Adrenal gland (tissue), 12 donors: ENCODE measurements around the gene NYAP2. TPM values are rescaled to one million over a fixed set of nuclear protein-coding genes. Genes with fewer than 3 reads are reported as not detected.

ENCODE experiments used
- DNase-seq, 7 donors: peaks; one replicate each; pipeline ENCODE4 v3.0.0-alpha.2; 2019 to 2020
- H3K27ac ChIP-seq, 5 donors: fragments of 200-600 bp; sonication (generic) in 4 of 5; 1 replicate in 3 of 5; 2 replicates in 2 of 5; pipeline versions ENCODE4 v1.5.1 to v1.8.0; 2016 to 2020; ENCODE audit warnings: mild to moderate bottlenecking in 1 of 5
- H3K27me3 ChIP-seq: fragments of 200-600 bp; 2 replicates; pipeline ENCODE4 v1.8.0; 2021
- H3K36me3 ChIP-seq, 2 donors: fragments of 200-600 bp; replicated peaks in 1 of 2; 1 replicate in 1 of 2; 2 replicates in 1 of 2; pipeline versions ENCODE4 v1.5.1 to v1.8.0; 2018 to 2022
- H3K4me1 ChIP-seq, 2 donors: fragments of 200-600 bp; replicated peaks in 1 of 2; 1 replicate in 1 of 2; 2 replicates in 1 of 2; pipeline versions ENCODE4 v1.5.1 to v1.8.0; 2018 to 2021
- H3K4me3 ChIP-seq, 4 donors: fragments of 200-600 bp; sonication (generic) in 3 of 4; one replicate each; pipeline ENCODE4 v1.5.1; 2016 to 2018
- H3K9me3 ChIP-seq, 3 donors: fragments of 200-600 bp; sonication (generic) in 1 of 3; replicated peaks in 1 of 3; 1 replicate in 2 of 3; 2 replicates in 1 of 3; pipeline versions ENCODE4 v1.5.1 to v1.8.0; 2016 to 2021
- POLR2A ChIP-seq, 2 donors: fragments of 450-650 bp; IDR thresholded peaks; one replicate each; pipeline ENCODE4 v1.6.1; 2017; ENCODE audit warnings: antibody characterized with exemption in 2 of 2, mild to moderate bottlenecking in 2 of 2, moderate library complexity in 1 of 2
- WGBS, 4 donors: extraction: QIAGEN DNeasy Blood & Tissue Kit in 2 of 4; methylation state at CpG; one replicate each; pipeline versions ENCODE4 v1.1.5 to v1.1.7; 2013 to 2017; 5-methylcytosine and 5-hydroxymethylcytosine counted together
- intact Hi-C, 2 donors: fragments of 100-400 bp; cut with DNase I; formaldehyde crosslinking; loops; one replicate each; pipeline versions ENCODE4 v1.14.1 to v1.15.0; 2022 to 2023
- polyA plus RNA-seq, 3 donors: library from polyadenylated mRNA; stranded (reverse); fragments of 200-250 nt in 2 of 3; fragments of 350-450 nt in 1 of 3; fragmentation: Illumina TruSeq in 1 of 3; extraction: RNeasy Lipid Tissue Mini Kit (QIAGEN cat#74804) in 1 of 3; gene quantifications; one replicate each; pipeline ENCODE4 v1.2.3, GENCODE V29; 2013 to 2014
- total RNA-seq, 9 donors: library from RNA; depleted of rRNA in 4 of 9; stranded (reverse); fragments of >200 nt in 4 of 9; fragments of 120-200 nt in 1 of 9; fragmentation: NEBNext Ultra II Directional in 1 of 9; extraction: Animal tissue kit (Norgen Biotek cat#: 25700) in 1 of 9; gene quantifications; one replicate each; pipeline versions ENCODE4 v1.1.0 to v1.2.4, GENCODE V29; 2013 to 2023
- TF ChIP-seq, protein P1 (sequence below), 6 experiments: fragments of 450-650 bp in 4 of 6; fragments of 200-600 bp in 2 of 6; sonication (generic) in 1 of 6; IDR thresholded peaks; 1 replicate in 5 of 6; 2 replicates in 1 of 6; pipeline versions ENCODE4 v1.5.1 to v1.8.0; 2016 to 2021; ENCODE audit warnings: antibody characterized with exemption in 6 of 6, mild to moderate bottlenecking in 2 of 6, moderate library complexity in 1 of 6
- donor health status: healthy with polysubstance abuse.
- donor health status: Bipolar disorder and iron deficiency.
- donor health status: DM: yes; HTN: yes; CAD: no.
- donor health status: DM: no; HTN: no; CAD: no.
- donor health status: DM: no; HTN: no; CAD: no.
- donor health status: DM: yes; HTN: yes; CAD: no.

Gene NYAP2
- total and polyA plus RNA-seq, 12 donors: under 0.01 to 0.67 (median 0.11) TPM; not detected in 3

DNA sequence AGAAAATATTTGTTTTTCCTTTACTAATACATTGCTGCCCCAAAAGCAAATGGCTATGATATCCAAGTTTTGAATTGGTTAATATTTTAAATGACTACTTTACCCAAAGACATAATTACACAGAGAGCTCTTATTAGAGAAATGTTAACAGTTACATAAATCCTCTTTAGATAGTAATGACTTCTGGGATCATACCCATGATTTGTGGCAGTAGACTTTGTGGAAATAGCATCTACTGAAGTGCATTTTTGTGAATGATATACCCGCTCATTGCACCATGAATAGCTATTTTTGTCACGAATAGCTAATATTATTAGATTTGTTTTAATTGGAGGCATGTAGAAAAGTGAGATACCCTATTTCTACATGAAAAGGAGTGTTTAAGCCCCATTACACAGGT, 15.8 kb downstream of the NYAP2 start:
- no peak for DNase-seq
- WGBS, 4 donors: 65 to 90% (median 79%) methylated on average over 2 of the region's 2 CpGs
- H3K27me3 ChIP-seq: no peaks in the 10 kb centered on the region
- no peak overlapping the region for H3K4me3 ChIP-seq
- no peaks in the 10 kb centered on the region for H3K9me3 ChIP-seq
- TF ChIP-seq, protein P1, sequence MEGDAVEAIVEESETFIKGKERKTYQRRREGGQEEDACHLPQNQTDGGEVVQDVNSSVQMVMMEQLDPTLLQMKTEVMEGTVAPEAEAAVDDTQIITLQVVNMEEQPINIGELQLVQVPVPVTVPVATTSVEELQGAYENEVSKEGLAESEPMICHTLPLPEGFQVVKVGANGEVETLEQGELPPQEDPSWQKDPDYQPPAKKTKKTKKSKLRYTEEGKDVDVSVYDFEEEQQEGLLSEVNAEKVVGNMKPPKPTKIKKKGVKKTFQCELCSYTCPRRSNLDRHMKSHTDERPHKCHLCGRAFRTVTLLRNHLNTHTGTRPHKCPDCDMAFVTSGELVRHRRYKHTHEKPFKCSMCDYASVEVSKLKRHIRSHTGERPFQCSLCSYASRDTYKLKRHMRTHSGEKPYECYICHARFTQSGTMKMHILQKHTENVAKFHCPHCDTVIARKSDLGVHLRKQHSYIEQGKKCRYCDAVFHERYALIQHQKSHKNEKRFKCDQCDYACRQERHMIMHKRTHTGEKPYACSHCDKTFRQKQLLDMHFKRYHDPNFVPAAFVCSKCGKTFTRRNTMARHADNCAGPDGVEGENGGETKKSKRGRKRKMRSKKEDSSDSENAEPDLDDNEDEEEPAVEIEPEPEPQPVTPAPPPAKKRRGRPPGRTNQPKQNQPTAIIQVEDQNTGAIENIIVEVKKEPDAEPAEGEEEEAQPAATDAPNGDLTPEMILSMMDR (IDR thresholded peaks at IDR 0.05): no peak
- no peak for TF ChIP-seq POLR2A (IDR thresholded peaks at IDR 0.05)
- H3K36me3 ChIP-seq: no peaks in the 10 kb centered on the region
- intact Hi-C loops: no loop called here
- no peaks in the 10 kb centered on the region for H3K4me1 ChIP-seq
- H3K27ac ChIP-seq: no peak overlapping the region

DNA sequence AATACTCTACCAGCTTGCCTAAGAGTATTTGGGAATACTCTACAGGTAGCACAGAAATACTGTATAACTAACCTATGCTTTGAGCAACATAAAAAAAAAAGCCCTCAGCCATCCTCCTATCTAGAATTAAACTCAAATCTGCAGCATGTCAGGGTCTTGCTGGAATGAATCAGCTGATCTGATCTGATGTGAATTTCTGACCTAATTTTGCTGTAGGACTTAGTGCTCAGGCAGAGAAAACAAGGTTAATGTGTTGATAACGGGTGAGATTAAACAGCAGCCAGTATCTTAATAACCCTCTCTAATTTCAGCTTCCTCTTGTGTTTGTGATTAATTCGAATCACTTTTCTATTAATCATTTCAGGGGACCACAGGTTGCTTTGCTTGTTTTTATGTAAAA, 16.3 kb downstream of the NYAP2 start:
- Histone ChIP-seq H3K36me3 (no peaks in the 10 kb centered on the region), H3K4me3 (no peak overlapping the region), H3K27ac (no peak overlapping the region), H3K4me1 (no peaks in the 10 kb centered on the region), H3K27me3 (no peaks in the 10 kb centered on the region), H3K9me3 (no peaks in the 10 kb centered on the region)
- no peak for TF ChIP-seq POLR2A (IDR thresholded peaks at IDR 0.05)
- TF ChIP-seq, protein P1 (IDR thresholded peaks at IDR 0.05): no peak
- WGBS, 4 donors: 30 to 47% (median 35%) methylated on average over 2 of the region's 2 CpGs
- DNase-seq: no peak
- intact Hi-C loops: no loop called here

DNA sequence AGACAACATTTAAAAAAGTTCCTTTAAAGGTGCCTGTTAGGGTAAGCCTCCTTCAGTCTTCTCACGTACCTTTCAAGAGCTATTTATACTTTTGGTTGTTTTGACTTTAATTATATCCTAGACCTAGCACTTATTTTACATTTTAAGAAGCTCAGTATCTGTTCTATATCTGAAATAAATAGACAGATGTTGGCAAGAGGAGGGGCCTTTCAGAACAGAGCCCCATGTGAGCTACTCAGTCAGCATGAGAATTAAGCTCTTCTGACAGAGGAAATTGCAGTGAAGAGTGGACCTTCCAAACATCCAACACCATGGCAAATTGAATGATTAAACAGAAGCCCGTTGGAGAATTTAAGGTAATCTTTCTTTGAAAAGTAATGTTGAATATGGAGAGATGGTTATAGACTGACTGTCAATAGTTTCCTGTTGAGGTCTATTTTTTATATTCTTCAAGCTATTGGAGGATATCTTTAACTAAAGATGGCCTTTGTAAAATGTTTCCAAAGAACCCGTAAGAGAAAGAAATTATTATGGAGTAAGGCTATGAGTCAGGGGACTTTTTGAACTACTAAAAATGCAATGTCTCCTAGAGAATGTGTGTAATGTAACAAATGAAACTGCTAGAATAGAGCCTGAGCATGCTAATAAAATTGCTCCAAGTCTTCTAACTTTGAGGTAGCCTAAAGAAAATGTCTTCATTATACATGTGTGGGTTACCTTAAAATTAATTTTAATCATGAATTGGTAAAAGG, 17.3 kb downstream of the NYAP2 start:
- Histone ChIP-seq H3K9me3 (no peaks in the 10 kb centered on the region), H3K36me3 (no peaks in the 10 kb centered on the region), H3K27ac (no peak overlapping the region), H3K4me1 (no peaks in the 10 kb centered on the region), H3K27me3 (no peaks in the 10 kb centered on the region), H3K4me3 (no peak overlapping the region)
- no peak for TF ChIP-seq POLR2A (IDR thresholded peaks at IDR 0.05)
- TF ChIP-seq, protein P1 (IDR thresholded peaks at IDR 0.05): no peak
- intact Hi-C loops: no loop called here
- no peak for DNase-seq
- 68 to 80% (median 73%) methylated on average over 3 of the region's 3 CpGs for WGBS, 4 donors

DNA sequence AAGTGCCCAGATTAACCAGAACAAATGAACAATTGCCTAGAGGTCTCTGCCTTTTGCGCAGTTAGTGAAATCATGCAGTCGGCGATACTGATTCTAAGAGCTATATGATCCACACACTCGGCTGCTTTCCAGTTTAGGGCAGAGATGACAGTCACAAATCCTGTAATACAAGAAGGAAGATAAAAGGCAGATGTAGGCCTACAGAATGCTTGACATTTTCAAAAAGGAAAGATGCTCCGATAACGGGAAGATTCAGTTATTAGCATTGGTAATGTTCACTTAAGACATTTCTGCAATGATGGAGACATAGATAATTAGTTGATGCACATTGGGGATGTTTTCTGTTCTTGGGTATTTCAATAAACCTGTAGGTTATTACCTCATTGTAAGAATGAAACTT, 19.5 kb downstream of the NYAP2 start:
- TF ChIP-seq, protein P1 (IDR thresholded peaks at IDR 0.05): no peak
- no peak for TF ChIP-seq POLR2A (IDR thresholded peaks at IDR 0.05)
- intact Hi-C loops: no loop called here
- no peaks in the 10 kb centered on the region for H3K4me1 ChIP-seq
- no peak overlapping the region for H3K4me3 ChIP-seq
- no peaks in the 10 kb centered on the region for H3K36me3 ChIP-seq
- WGBS, 4 donors: 85 to 92% (median 90%) methylated on average over 6 of the region's 6 CpGs
- DNase-seq: no peak
- no peak overlapping the region for H3K27ac ChIP-seq
- no peaks in the 10 kb centered on the region for H3K9me3 ChIP-seq
- no peaks in the 10 kb centered on the region for H3K27me3 ChIP-seq
